ENCODE results near the gene KCNG2. TPM values are rescaled to one million over a fixed set of nuclear protein-coding genes. Genes with fewer than 3 reads are reported as not detected.

KCNG2 gene
- total RNA-seq, 1 donor: not detected

DNA sequence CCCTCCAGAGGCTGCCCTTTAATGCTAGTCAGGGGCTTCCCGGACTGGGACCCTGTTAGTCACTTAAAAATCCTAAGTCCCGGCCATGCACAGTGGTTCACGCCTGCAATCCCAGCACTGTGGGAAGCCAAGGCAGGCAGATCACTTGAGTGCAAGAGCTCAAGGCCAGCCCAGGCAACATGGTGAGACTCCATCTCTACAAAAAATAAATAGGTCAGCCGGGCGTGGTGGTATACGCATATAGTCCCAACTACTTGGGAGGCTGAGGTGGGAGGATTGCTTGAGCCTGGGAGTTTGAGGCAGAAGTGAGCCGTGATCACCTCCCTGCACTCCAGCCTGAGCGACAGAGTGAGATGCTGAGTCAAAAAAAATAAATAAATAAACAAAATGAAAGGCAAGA, 17.2 kb upstream of the KCNG2 start:
- no peak overlapping the region for H3K4me3 ChIP-seq (ENCODE audit: low read depth, low read length)
- TF ChIP-seq, protein P1, sequence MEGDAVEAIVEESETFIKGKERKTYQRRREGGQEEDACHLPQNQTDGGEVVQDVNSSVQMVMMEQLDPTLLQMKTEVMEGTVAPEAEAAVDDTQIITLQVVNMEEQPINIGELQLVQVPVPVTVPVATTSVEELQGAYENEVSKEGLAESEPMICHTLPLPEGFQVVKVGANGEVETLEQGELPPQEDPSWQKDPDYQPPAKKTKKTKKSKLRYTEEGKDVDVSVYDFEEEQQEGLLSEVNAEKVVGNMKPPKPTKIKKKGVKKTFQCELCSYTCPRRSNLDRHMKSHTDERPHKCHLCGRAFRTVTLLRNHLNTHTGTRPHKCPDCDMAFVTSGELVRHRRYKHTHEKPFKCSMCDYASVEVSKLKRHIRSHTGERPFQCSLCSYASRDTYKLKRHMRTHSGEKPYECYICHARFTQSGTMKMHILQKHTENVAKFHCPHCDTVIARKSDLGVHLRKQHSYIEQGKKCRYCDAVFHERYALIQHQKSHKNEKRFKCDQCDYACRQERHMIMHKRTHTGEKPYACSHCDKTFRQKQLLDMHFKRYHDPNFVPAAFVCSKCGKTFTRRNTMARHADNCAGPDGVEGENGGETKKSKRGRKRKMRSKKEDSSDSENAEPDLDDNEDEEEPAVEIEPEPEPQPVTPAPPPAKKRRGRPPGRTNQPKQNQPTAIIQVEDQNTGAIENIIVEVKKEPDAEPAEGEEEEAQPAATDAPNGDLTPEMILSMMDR (IDR thresholded peaks at IDR 0.05; ENCODE audit: insufficient read depth, low read length): no peak
- no peak for DNase-seq (ENCODE audit: low read depth)

DNA sequence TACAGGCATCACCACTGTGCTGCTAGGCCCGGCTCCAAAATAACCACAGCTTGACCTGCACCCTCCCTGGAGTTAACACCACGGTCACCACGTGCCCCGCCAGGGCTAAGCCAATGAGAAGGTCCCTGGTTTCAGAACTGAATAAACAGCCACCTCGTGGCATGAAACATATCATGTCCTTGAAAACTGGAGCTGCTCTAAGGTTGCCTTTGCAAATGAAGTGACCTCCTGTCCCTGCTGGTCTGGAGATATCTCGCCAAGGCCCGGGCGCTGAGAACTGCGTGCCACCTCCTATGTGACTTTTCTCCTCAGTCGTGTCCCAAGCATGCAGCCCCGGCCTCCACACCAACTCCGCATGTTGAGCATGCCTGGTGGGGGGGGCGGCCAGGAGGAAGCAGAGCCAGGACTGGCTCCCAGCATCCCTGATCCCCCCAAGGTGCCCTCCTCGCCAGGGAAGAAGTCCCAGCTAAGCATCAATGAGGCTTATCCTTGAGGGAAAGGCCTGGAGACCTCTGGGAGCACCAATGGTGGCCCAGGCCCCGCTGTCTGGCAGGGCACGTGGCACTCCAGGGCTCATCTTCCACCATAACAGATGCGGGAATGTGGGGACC, 16.3 kb upstream of the KCNG2 start:
- H3K4me3 ChIP-seq (ENCODE audit: low read depth, low read length): no peak overlapping the region
- TF ChIP-seq, protein P1 (IDR thresholded peaks at IDR 0.05; ENCODE audit: insufficient read depth, low read length): no peak
- DNase-seq (ENCODE audit: low read depth): no peak

DNA sequence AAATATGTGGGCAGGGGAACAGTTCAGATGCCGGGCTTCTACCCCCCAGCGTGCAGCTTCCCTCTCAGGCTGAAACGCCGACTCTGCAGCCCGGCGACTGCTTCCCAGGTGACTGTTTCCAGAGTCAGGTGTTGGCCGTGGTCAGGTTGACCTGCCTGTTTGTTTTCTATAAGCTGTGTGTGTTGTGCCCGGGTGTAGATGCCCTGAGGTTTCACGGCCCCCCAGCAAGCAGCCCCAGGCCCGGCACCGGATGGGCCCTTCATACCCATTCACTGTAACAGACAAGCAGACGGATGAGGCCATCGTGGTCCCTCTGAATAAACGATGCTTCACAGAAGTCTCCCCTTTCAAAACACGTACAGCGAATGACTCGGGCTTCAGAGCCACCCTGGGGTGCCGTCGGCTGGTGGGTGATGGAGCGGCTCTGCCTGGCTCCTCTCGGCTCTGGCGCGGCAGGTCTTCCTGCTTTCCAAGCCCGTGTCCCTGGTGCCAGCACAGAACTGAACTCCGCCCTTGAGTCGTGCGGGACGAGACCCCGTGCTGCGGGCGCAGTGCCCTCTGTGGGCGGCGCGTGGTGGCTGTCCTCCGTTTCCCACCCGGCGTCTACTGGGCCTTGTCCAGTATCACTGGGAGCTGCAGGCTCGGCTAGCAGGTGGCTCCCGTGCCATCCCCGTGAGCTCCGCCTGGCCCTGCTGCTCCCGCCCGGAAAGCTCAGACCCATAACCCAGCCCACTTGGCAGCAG, 15.0 kb upstream of the KCNG2 start:
- TF ChIP-seq, protein P1 (IDR thresholded peaks at IDR 0.05; ENCODE audit: insufficient read depth, low read length): no peak
- H3K4me3 ChIP-seq (ENCODE audit: low read depth, low read length): no peak overlapping the region
- no peak for DNase-seq (ENCODE audit: low read depth)

DNA sequence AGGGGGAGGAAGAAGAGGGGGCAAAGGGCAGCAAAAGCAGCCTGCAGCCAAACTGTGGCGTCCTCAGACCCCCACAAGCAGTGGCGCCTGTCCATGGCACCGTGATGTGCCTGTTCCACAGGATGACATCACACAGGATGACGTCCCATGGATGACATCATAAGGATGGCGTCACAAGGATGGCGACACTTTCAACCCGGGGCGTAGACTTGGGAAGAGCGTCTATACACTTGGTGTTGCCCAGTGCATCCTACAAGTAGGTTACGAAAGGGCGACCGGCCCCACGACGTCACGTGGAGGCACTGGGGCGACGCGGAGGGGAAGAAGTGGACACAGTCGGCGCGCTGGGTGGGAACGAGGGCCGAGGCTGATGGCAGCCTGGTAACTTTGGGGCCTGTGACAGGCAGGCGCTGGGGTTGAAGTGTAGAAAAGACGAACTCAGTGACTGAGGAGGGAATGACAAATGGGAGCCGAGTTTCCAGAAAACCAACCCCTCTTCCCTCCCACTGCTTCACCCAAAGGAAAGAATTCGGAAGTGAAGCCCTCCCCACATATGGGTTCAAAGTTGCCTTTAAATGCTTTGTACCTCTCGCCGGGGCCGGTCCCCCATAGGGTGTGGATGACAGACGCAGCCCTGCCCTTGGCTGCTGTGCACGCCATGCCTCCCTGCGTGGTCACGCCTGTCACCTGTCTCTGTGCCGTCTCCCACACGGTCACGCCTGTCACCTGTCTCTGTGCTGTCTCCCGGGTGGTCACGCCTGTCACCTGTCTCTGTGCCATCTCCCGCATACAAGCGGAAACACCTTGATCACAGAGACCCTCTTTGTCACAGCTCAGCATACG, 13.4 kb upstream of the KCNG2 start:
- DNase-seq (ENCODE audit: low read depth): no peak
- TF ChIP-seq, protein P1 (IDR thresholded peaks at IDR 0.05; ENCODE audit: insufficient read depth, low read length): no peak
- no peak overlapping the region for H3K4me3 ChIP-seq (ENCODE audit: low read depth, low read length)

DNA sequence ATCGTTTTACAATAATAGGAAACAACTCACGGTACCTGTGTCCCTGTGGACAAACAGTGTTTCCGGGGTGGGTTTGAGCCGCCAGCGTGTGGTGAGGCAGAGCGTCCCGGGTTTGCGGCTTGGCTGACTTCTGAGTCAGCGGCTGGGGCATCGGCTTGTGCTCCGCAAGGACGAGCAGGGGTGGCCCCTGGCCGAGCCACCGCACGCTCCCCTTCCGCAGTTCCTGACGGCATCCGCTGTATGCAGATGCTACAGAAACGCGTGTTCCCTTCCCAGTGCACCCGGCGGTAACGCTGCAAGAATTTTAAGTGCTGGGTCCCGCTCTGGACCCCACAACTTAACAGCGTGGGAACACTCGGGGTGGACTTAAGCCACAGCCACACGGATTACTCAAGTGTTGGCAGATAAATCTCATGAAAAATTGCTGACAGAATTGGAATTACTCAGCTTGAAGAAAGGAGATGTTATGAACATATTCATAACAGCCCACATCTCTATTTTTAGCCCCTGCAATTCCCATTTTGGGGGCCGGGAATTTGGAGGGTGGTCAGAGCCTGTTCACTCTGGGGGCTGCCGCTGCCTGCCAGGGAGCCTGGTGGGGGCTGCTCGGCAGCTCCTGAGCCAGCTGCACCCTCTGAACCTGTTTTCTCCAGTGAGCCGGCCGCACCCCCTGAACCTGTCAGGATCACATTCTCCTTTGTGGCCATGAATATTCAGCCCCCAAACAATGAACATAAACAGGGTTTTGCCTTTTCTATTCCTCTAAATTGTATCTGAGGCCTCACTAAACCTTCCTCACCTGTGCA, 12.6 kb upstream of the KCNG2 start:
- TF ChIP-seq, protein P1 (IDR thresholded peaks at IDR 0.05; ENCODE audit: insufficient read depth, low read length): no peak
- no peak overlapping the region for H3K4me3 ChIP-seq (ENCODE audit: low read depth, low read length)
- DNase-seq (ENCODE audit: low read depth): peak; percentile 28

DNA sequence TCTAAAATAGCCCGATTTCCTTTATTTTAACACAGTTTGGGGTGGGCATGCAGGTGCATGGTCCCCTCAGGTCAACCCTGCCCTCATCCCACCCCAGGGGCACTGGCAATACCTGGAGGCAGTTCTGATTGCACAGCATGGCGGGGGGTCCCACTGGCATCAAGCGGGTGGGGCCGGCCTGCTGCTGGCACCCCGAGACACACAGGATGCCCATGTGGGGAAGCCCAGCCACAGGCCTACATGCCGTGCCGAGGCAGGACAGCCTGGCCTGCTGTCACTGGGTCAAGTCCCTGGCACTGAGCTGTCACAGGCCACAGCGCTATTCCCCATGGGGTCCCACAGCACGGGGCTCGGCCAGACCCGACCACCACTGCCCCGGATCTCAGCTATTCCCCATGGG, 11.9 kb upstream of the KCNG2 start:
- DNase-seq (ENCODE audit: low read depth): no peak
- TF ChIP-seq, protein P1 (IDR thresholded peaks at IDR 0.05; ENCODE audit: insufficient read depth, low read length): no peak
- no peak overlapping the region for H3K4me3 ChIP-seq (ENCODE audit: low read depth, low read length)
